Measurements from ENCODE around the gene CCDC78.

Gene CCDC78

GRCh38 chr16:727291-727977, 1.2 kb upstream of the CCDC78 start:
- Histone ChIP-seq H3K79me2 (ENCODE audit: insufficient read depth, low read length) (no peaks in the 10 kb centered on the region), H3K27ac (ENCODE audit: low read depth, low read length) (peak overlapping the region; percentile 75), H3K9me2 (replicated peaks; ENCODE audit: insufficient read depth, low read length) (no peaks in the 10 kb centered on the region), H3F3A (ENCODE audit: insufficient read depth) (peaks cover 20% of the 10 kb centered on the region), H3K9me3 (ENCODE audit: insufficient read depth, low read length) (no peaks in the 10 kb centered on the region), H3K4me3 (ENCODE audit: insufficient read depth, low read length, poor library complexity, severe bottlenecking) (peak overlapping the region; percentile 86), H3K36me3 (ENCODE audit: low read length) (no peaks in the 10 kb centered on the region), H4K20me1 (ENCODE audit: low read depth, low read length) (no peaks in the 10 kb centered on the region), H3K27me3 (ENCODE audit: low read length) (no peaks in the 10 kb centered on the region), H3K9ac (ENCODE audit: low read length) (peak overlapping the region; percentile 84), H2AFZ (ENCODE audit: low read depth, low read length, severe bottlenecking) (no peak overlapping the region), H3K4me2 (ENCODE audit: low read depth, low read length, poor library complexity, severe bottlenecking) (peak overlapping the region; percentile 85)
- TF ChIP-seq CTCF (IDR thresholded peaks at IDR 0.05; ENCODE audit: insufficient read depth, low read length, poor library complexity, severe bottlenecking) (no peak), EZH2phosphoT487 (conservative IDR thresholded peaks at IDR 0.05; ENCODE audit: low read length) (no peak)

- H3K27ac ChIP-seq (ENCODE audit: low read depth, low read length) = peak overlapping the region; percentile 75
- no peaks in the 10 kb centered on the region for H3K36me3 ChIP-seq (ENCODE audit: low read length)
- H3K9ac ChIP-seq (ENCODE audit: low read length) = peak overlapping the region; percentile 84
These were observed 130 bp downstream of the CCDC78 start for GRCh38 chr16:726188-726437.

GRCh38 chr16:725463-726187, 618 bp downstream of the CCDC78 start:
- peak overlapping the region; percentile 75 for H3K27ac ChIP-seq (ENCODE audit: low read depth, low read length)
- no peak overlapping the region for H3K4me2 ChIP-seq (ENCODE audit: low read depth, low read length, poor library complexity, severe bottlenecking)
- no peak overlapping the region for H2AFZ ChIP-seq (ENCODE audit: low read depth, low read length, severe bottlenecking)
- no peaks in the 10 kb centered on the region; the same call in 1 of the 2 replicates for H4K20me1 ChIP-seq (ENCODE audit: low read depth, low read length)
- no peaks in the 10 kb centered on the region for H3K79me2 ChIP-seq (ENCODE audit: insufficient read depth, low read length)
- no peaks in the 10 kb centered on the region for H3K9me3 ChIP-seq (ENCODE audit: insufficient read depth, low read length)
- no peak for TF ChIP-seq CTCF (IDR thresholded peaks at IDR 0.05; ENCODE audit: insufficient read depth, low read length, poor library complexity, severe bottlenecking)
- no peak for TF ChIP-seq EZH2phosphoT487 (conservative IDR thresholded peaks at IDR 0.05; ENCODE audit: low read length)
- no peak overlapping the region for H3K9ac ChIP-seq (ENCODE audit: low read length)
- H3K36me3 ChIP-seq (ENCODE audit: low read length) = no peaks in the 10 kb centered on the region
- no peaks in the 10 kb centered on the region for H3K27me3 ChIP-seq (ENCODE audit: low read length)
- H3K4me3 ChIP-seq (ENCODE audit: insufficient read depth, low read length, poor library complexity, severe bottlenecking) = no peak overlapping the region
- H3K9me2 ChIP-seq (replicated peaks; ENCODE audit: insufficient read depth, low read length) = no peaks in the 10 kb centered on the region
- H3F3A ChIP-seq (ENCODE audit: insufficient read depth) = peaks cover 20% of the 10 kb centered on the region

More at GRCh38 chr16:726188-726437, 130 bp downstream of the CCDC78 start:
- H3K27me3 ChIP-seq (ENCODE audit: low read length) = no peaks in the 10 kb centered on the region
- peak overlapping the region; percentile 85 for H3K4me2 ChIP-seq (ENCODE audit: low read depth, low read length, poor library complexity, severe bottlenecking)
- no peaks in the 10 kb centered on the region; the same call in 1 of the 2 replicates for H4K20me1 ChIP-seq (ENCODE audit: low read depth, low read length)
- H3F3A ChIP-seq (ENCODE audit: insufficient read depth) = peaks cover 20% of the 10 kb centered on the region
- no peaks in the 10 kb centered on the region for H3K9me3 ChIP-seq (ENCODE audit: insufficient read depth, low read length)
- no peaks in the 10 kb centered on the region for H3K9me2 ChIP-seq (replicated peaks; ENCODE audit: insufficient read depth, low read length)
- no peak overlapping the region for H2AFZ ChIP-seq (ENCODE audit: low read depth, low read length, severe bottlenecking)
- no peak for TF ChIP-seq CTCF (IDR thresholded peaks at IDR 0.05; ENCODE audit: insufficient read depth, low read length, poor library complexity, severe bottlenecking)
- no peak for TF ChIP-seq EZH2phosphoT487 (conservative IDR thresholded peaks at IDR 0.05; ENCODE audit: low read length)
- H3K4me3 ChIP-seq (ENCODE audit: insufficient read depth, low read length, poor library complexity, severe bottlenecking) = no peak overlapping the region
- no peaks in the 10 kb centered on the region for H3K79me2 ChIP-seq (ENCODE audit: insufficient read depth, low read length)
